OCI-LY1 (cell line): ENCODE measurements around the gene MYCL.

Experiments used
- H2AFZ ChIP-seq: fragments of 200-600 bp; sonication (generic), shearing (Covaris generic); 2 replicates; pipeline ENCODE4 v1.6.0; 2014; ENCODE audit warnings: antibody characterized with exemption, mild to moderate bottlenecking, low read length
- H3F3A ChIP-seq: fragments of 200-600 bp; sonication (generic), shearing (Covaris generic); 2 replicates; pipeline ENCODE4 v1.6.0; 2014; ENCODE audit warnings: mild to moderate bottlenecking, antibody characterized with exemption, low read length, moderate library complexity; ENCODE audit not compliant: insufficient read depth
- H3K27ac ChIP-seq: fragments of 200-600 bp; sonication (generic); 2 replicates; pipeline ENCODE4 v1.5.1; 2014; ENCODE audit warnings: low read length, mixed run types, mild to moderate bottlenecking, low read depth; ENCODE audit not compliant: poor library complexity, severe bottlenecking
- H3K27me3 ChIP-seq: fragments of 200-600 bp; sonication (generic); 2 replicates; pipeline ENCODE4 v1.6.0; 2014; ENCODE audit warnings: antibody characterized with exemption, mild to moderate bottlenecking, low read length, moderate library complexity; ENCODE audit not compliant: insufficient read depth
- H3K36me3 ChIP-seq: fragments of 200-600 bp; sonication (generic); 2 replicates; pipeline ENCODE4 v1.6.1; 2014; ENCODE audit warnings: mild to moderate bottlenecking, antibody characterized with exemption, low read length, moderate library complexity, mixed read lengths; ENCODE audit not compliant: insufficient read depth
- H3K4me1 ChIP-seq: fragments of 200-600 bp; sonication (generic); 2 replicates; pipeline ENCODE4 v1.5.1; 2014; ENCODE audit warnings: mild to moderate bottlenecking, low read length, moderate library complexity; ENCODE audit not compliant: insufficient read depth, severe bottlenecking
- H3K4me2 ChIP-seq: fragments of 200-600 bp; sonication (generic), shearing (Covaris generic); 2 replicates; pipeline ENCODE4 v1.6.1; 2014; ENCODE audit warnings: low read length
- H3K4me3 ChIP-seq: fragments of 200-600 bp; sonication (generic); 2 replicates; pipeline ENCODE4 v1.5.1; 2014; ENCODE audit warnings: low read length, low read depth, mild to moderate bottlenecking, mixed read lengths; ENCODE audit not compliant: poor library complexity, severe bottlenecking
- H3K79me2 ChIP-seq: fragments of 200-600 bp; shearing (Covaris generic); 2 replicates; pipeline ENCODE4 v1.6.1; 2016; ENCODE audit warnings: mixed run types, low read length, mixed read lengths; ENCODE audit not compliant: insufficient read depth
- H3K9ac ChIP-seq: fragments of 200-600 bp; sonication (generic), shearing (Covaris generic); 2 replicates; pipeline ENCODE4 v1.6.1; 2014; ENCODE audit warnings: mild to moderate bottlenecking, low read length, mixed read lengths
- H3K9me2 ChIP-seq: fragments of 200-600 bp; sonication (generic), shearing (Covaris generic); 2 replicates; pipeline ENCODE4 v1.6.1; 2014; ENCODE audit warnings: low read depth, mild to moderate bottlenecking, low read length, mixed read lengths
- H3K9me3 ChIP-seq: fragments of 200-600 bp; shearing (Covaris generic); 2 replicates; pipeline ENCODE4 v1.6.1; 2014; ENCODE audit warnings: low read length, mixed read lengths
- H4K20me1 ChIP-seq: fragments of 200-600 bp; sonication (generic), shearing (Covaris generic); 2 replicates; pipeline ENCODE4 v1.6.0; 2016; ENCODE audit warnings: mild to moderate bottlenecking, low read length; ENCODE audit not compliant: insufficient read depth
- CTCF ChIP-seq: fragments of 200-600 bp; sonication (generic), shearing (Covaris generic); IDR thresholded peaks from 2 replicates; pipeline ENCODE4 v1.5.1; 2017; ENCODE audit warnings: mild to moderate bottlenecking, antibody characterized with exemption, low read length, moderate library complexity, mixed read lengths
- EZH2 ChIP-seq: fragments of 200-600 bp; sonication (generic), shearing (Covaris generic); IDR thresholded peaks from 2 replicates; pipeline ENCODE4 v1.8.0; 2017; ENCODE audit warnings: borderline replicate concordance, mixed run types, mild to moderate bottlenecking, antibody characterized with exemption, low read length, moderate library complexity, mixed read lengths

The MYCL gene

GRCh38 chr1:39940980-39941871 is 39.5 kb upstream of the MYCL start:
- peaks cover 1% of the 10 kb centered on the region; the same call in 1 of the 2 replicates for H3K27me3 ChIP-seq
- no peaks in the 10 kb centered on the region for H3K36me3 ChIP-seq
- H3K4me2 ChIP-seq, result no peak overlapping the region
- H3K27ac ChIP-seq, result no peak overlapping the region
- no peaks in the 10 kb centered on the region for H3K9me2 ChIP-seq
- no peaks in the 10 kb centered on the region for H3K79me2 ChIP-seq
- no peaks in the 10 kb centered on the region for H4K20me1 ChIP-seq
- no peak overlapping the region for H2AFZ ChIP-seq
- no peak for TF ChIP-seq EZH2
- peaks cover 5% of the 10 kb centered on the region for H3K4me1 ChIP-seq
- H3F3A ChIP-seq, result no peaks in the 10 kb centered on the region
- no peak overlapping the region for H3K4me3 ChIP-seq
- no peaks in the 10 kb centered on the region for H3K9me3 ChIP-seq
- no peak overlapping the region for H3K9ac ChIP-seq

- Histone ChIP-seq H4K20me1 (no peaks in the 10 kb centered on the region), H3K9ac (no peak overlapping the region), H3K36me3 (no peaks in the 10 kb centered on the region; the same call in 1 of the 2 replicates), H3K9me2 (no peaks in the 10 kb centered on the region), H3F3A (no peaks in the 10 kb centered on the region), H2AFZ (no peak overlapping the region), H3K79me2 (no peaks in the 10 kb centered on the region), H3K4me3 (no peak overlapping the region), H3K9me3 (peaks cover 3% of the 10 kb centered on the region; the same call in 1 of the 2 replicates), H3K27ac (no peak overlapping the region), H3K4me2 (no peak overlapping the region), H3K27me3 (peaks cover 7% of the 10 kb centered on the region; the same call in 1 of the 2 replicates), H3K4me1 (no peaks in the 10 kb centered on the region)
- TF ChIP-seq EZH2 (no peak), CTCF (no peak)
Measured at GRCh38 chr1:39940253-39940652, 38.5 kb upstream of the MYCL start.

GRCh38 chr1:39938856-39939255 is 37.1 kb upstream of the MYCL start:
- TF ChIP-seq CTCF, result no peak
- H3K27me3 ChIP-seq, result peaks cover 7% of the 10 kb centered on the region; the same call in 1 of the 2 replicates
- H2AFZ ChIP-seq, result no peak overlapping the region
- H3K36me3 ChIP-seq, result no peaks in the 10 kb centered on the region; the same call in 1 of the 2 replicates
- H3K4me1 ChIP-seq, result no peaks in the 10 kb centered on the region
- no peak overlapping the region for H3K4me3 ChIP-seq
- no peak overlapping the region for H3K9ac ChIP-seq
- no peaks in the 10 kb centered on the region for H3K9me2 ChIP-seq
- peaks cover 3% of the 10 kb centered on the region; the same call in 1 of the 2 replicates for H3K9me3 ChIP-seq
- no peaks in the 10 kb centered on the region for H3F3A ChIP-seq
- no peaks in the 10 kb centered on the region for H4K20me1 ChIP-seq
- no peak overlapping the region for H3K4me2 ChIP-seq
- H3K79me2 ChIP-seq, result no peaks in the 10 kb centered on the region
- no peak overlapping the region for H3K27ac ChIP-seq
